HG02798 (cell line): Measurements from ENCODE around the gene ARHGEF40.

Source experiments
- ATAC-seq: cut with Tn5 transposase; IDR thresholded peaks from one replicate; pipeline ENCODE4 v1.9.1; 2021; ENCODE audit warnings: mild to moderate bottlenecking; ENCODE audit not compliant: unreplicated experiment, poor library complexity

ARHGEF40 gene

DNA sequence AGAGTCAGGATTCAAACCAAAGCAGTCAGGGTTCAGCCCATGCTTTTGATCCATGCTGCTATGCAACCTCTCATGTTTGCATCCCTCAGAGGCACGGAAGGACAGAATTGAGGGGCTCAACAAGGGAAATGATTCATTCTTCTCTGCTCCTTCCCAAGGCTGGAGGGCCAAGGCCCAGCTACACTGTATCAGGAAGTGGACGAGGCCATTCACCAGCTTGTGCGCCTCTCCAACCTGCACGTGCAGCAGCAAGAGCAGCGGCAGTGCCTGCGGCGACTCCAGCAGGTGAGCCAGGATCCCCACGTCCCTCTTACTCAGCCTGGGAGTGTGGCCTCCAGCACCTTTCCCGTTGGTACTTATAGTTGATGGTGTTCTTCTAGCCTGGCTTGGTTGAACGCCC lies 8.6 kb downstream of the ARHGEF40 start:
- ATAC-seq: no peak

DNA sequence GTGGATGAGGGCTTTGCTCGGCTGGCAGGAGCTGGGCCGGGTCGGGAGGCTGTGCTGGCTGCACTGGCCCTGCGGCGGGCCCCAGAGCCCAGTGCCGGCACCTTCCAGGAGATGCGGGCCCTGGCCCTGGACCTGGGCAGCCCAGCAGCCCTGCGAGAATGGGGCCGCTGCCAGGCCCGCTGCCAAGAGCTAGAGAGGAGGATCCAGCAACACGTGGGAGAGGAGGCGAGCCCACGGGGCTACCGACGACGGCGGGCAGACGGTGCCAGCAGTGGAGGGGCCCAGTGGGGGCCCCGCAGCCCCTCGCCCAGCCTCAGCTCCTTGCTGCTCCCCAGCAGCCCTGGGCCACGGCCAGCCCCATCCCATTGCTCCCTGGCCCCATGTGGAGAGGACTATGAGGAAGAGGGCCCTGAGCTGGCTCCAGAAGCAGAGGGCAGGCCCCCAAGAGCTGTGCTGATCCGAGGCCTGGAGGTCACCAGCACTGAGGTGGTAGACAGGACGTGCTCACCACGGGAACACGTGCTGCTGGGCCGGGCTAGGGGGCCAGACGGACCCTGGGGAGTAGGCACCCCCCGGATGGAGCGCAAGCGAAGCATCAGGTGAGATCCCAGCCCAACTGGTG lies 11.5 kb downstream of the ARHGEF40 start:
- ATAC-seq: no peak

DNA sequence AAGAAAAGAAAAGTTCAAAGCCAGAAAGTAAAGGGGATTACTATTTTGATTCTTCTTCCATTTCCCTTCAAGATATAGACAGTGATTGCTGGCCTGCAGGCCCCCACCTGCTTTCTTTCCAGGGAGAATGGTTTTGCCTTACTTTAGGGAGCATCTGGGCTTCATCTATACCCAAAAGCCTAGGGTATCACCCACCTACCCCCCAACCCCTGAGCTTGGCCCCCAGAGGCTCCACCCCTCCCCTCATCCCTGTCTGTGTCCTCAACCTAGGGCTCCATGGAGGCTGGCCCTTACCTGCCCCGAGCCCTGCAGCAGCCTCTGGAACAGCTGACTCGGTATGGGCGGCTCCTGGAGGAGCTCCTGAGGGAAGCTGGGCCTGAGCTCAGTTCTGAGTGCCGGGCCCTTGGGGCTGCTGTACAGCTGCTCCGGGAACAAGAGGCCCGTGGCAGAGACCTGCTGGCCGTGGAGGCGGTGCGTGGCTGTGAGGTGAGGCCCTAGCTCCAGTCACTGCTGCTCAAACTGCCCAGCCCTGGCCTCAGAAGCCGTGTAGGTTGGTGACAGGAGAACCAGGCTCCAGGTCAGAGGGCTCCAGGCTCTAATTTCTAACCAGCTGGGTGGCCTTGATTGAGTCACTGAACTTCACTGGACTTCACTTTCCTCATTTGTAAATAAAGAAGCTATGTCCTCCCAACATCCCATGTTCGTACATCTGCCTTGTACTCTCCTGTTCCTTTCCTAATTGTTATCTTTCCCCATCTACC lies 13.6 kb downstream of the ARHGEF40 start:
- ATAC-seq: no peak

DNA sequence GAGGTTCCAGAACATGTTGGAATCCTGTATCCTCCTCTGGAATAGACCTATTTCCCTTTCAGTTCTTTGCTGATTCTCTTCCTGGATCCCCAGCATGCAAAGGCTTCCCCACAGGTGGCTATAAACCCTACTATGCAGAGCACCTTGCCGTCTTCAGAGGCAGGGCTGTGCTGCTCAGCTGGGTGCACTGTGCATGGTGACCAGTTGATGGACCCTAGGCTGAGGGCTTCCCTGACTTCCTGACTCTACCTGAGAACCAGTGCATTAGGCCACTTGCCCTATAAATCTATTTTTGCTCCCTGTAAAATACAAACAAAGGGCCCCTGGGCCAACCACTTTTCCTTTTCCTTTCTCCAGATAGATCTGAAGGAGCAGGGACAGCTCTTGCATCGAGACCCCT lies 14.3 kb downstream of the ARHGEF40 start:
- ATAC-seq: no peak

DNA sequence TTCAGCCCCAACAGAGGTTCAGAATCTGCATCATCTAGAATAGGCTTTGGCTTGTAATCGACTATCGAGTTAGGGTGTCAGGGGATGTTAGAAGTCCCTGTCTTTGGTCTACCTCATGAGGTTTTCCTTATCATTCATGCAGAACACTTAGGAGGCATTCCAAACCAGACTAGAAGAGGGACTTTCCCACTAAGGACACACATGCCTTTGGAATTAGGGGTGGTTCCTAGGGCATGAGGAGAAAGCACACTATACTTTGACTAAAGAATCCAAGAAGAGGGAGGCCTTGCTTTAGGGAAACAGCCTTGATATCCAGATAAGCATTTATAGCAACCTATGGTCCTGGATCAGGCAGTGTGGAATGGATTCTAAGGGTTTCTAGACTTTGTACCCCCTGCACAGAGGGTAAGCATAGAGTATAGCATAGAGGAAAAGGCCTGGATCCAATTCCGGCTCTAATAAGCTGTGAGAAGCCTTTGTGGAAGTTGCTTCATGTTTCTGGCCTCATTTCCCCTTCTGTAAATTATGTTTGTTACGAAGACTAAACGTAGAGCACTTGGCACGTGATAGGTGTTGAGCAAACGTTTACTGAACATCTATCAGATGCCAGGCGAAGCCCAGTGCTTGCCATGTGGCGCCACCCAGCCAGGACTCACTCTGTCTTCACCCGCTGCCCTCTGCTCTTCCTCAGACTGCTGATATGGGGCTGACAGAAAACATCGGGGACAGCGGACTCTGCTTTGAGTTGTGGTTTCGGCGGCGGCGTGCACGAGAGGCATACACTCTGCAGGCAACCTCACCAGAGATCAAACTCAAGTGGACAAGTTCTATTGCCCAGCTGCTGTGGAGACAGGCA lies 15.1 kb downstream of the ARHGEF40 start:
- no peak for ATAC-seq

DNA sequence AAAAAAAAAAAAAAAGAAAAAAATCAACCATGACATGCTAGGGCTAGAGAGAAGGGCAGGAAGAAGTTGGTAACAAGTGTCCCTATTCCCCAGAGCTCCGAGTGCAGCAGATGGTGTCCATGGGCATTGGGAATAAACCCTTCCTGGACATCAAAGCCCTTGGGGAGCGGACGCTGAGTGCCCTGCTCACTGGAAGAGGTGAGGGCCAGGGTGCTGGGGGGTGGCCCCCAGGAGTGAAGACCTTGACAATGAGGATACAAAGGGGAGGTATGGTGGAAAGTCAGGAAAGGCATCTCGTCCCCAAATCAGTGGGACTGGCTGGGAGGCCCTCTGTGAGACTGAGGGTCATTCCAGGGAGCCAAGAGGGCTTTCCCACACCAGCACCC lies 16.8 kb downstream of the ARHGEF40 start:
- no peak for ATAC-seq

DNA sequence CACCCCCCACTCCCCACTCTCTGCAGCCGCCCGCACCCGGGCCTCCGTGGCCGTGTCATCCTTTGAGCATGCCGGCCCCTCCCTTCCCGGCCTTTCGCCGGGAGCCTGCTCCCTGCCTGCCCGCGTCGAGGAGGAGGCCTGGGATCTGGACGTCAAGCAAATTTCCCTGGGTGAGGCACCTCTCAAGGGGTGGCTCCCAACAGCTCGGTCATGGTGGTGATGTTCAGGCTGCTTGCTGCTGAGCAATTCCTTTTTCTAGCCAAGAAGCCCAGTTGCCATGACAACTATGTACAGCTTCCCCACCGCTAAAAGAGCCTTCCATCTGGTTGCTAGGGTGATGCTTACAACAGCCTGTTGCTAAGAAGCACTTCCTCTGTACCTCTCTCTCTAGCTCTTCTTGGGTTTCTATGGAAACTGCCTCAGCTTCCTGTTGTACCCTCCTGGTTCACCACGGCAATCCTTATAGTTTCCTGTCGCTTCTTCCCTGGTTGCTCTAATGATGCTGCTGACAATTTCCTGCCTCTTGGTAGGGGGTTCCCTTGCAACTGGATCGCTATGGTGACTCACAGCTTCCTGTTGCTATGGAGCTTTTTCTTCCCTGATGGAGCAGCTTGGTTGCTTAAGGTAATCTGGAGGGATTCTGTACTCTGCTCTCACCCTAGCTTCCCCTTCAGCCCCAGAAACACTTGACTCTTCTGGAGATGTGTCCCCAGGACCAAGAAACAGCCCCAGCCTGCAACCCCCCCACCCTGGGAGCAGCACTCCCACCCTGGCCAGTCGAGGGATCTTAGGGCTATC lies 17.4 kb downstream of the ARHGEF40 start:
- ATAC-seq: peak; percentile 41

DNA sequence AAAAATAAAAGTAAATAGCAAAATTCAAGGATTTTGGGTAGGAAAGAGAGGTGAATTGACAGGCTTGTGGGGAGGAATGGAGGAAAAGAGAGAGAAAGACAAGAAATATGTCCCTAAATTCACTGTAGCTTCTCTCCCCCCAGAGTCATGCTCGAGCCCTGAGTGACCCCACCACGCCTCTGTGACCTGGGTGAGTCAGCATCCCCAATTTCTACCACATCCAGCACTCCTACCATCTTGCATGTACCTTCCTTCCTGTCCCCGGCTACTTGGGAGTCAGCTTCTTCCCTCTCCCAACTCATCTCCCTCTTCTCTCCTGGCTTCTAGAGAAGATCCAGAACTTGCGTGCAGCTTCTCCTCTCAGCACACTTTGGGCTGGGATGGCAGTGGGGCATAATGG lies 18.6 kb downstream of the ARHGEF40 start:
- ATAC-seq: no peak

DNA sequence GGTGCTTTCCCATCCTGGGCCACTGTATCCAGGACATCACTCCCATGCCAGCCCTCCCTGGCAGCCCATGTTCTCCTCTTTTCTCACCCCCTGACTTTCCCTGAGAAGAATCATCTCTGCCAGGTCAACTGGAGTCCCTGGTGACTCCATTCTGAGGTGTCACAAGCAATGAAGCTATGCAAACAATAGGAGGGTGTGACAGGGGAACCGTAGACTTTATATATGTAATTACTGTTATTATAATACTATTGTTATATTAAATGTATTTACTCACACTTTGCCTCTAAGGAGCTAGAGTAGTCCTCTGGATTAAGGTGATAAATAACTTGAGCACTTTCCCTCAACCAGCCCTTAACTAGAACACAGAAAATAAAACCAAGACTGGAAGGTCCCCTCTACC lies 19.2 kb downstream of the ARHGEF40 start:
- no peak for ATAC-seq

DNA sequence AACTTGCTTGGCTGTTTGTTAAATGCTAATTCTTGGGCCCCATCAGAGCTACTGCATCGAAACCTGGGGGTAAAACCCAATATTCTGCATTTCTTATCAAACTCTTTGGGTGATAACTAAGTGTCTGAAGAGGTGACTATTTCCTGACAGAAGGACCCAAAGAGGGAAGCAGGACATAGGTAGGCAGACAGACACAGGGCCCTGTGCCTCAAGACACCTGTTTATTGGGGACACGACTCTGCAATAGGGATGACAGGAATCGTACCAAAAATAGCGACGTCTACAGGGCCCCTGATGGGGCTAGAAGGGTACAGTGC lies 19.7 kb downstream of the ARHGEF40 start:
- no peak for ATAC-seq

DNA sequence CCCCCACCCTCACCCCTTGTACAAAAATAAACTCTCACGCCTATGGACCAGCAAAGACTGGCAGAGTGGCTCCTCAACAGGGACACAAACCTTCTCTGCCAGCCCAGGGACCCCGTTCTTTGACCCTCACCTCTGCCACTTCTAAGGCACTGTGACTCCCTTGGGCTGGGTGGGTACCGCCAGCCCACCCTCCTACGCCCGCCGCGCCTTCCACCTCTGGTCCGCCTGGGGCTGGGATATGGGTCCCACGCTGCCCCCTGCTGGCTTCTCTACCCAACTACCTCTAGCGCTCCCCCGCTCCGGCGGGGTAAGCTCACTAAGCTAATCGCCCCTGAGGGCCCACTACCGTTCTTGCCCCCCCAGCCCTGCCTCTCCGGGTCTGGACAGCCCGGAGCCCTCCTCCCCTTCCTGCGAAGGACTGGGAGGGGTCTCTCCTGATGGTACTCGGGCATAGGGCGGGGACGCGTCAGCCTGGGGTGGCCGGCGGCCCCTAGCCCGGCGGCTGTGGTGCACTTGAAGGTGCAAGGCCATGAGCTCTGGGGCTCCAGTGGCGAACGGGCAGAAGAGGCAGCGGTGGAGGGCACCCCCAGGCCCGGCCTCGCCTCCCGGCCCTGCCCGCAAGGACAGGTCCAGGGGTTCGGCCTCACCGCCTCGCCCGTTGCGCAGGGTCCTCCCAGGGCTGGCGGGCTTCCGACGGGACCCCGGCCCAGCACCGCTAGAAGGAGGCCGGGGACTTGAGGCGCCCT lies 20.3 kb downstream of the ARHGEF40 start:
- no peak for ATAC-seq

DNA sequence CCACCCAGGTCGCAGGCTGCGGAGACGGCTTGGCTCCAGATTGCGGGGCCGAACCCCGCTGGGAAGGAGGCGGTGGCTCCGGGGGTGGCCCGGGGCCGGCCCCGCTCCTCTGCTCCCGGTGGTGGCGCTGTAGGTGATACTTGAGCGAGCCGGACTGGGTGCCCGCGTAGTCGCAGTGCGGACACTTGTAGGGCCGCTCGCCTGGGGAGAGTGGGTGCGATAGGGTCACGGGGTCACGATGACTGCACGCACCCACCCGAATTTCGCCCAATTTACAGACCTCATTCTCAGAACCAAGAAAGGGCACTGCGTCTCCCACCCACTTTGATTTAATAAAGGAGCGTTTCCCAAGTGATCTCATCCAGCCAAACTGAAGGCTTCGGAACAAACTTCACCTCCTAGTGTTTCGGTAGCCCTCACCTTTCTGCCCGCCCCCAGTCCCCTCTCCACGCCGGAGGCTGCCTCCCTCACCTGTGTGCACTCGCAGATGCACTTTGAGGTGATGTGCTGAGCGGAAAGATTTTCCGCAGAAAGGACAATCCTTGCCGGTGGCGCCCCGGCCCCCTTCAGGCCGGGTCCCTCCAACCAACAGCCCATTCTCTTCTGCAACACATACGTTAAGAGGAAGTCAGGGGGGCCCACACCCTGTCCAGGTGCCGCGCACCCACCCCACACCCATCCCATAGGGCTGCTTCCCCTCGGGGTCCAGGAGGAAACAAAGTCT lies 21.0 kb downstream of the ARHGEF40 start:
- no peak for ATAC-seq

DNA sequence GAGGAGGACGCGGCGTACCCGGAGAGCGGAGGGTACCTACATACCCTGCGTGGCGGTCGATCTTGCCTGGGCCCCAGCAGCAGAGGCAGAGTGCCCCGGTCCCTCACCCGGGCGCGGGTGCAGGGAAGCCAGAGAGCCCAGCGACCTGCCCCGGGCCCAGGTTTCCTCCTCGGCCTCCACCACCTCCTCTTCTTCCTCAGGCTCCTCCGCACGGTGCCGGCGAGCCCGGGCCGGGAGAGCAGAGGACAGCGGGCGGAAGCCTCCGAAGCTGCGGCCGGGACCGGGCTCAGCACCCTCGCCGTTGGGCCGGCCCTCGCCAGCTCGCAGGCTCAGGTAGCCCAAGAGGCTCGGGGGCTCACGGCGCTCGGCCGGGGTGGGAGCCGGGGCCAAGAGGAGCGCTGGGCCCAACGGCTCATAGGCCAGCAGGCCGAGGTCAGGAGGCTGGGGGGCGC lies 21.7 kb downstream of the ARHGEF40 start:
- ATAC-seq: no peak

DNA sequence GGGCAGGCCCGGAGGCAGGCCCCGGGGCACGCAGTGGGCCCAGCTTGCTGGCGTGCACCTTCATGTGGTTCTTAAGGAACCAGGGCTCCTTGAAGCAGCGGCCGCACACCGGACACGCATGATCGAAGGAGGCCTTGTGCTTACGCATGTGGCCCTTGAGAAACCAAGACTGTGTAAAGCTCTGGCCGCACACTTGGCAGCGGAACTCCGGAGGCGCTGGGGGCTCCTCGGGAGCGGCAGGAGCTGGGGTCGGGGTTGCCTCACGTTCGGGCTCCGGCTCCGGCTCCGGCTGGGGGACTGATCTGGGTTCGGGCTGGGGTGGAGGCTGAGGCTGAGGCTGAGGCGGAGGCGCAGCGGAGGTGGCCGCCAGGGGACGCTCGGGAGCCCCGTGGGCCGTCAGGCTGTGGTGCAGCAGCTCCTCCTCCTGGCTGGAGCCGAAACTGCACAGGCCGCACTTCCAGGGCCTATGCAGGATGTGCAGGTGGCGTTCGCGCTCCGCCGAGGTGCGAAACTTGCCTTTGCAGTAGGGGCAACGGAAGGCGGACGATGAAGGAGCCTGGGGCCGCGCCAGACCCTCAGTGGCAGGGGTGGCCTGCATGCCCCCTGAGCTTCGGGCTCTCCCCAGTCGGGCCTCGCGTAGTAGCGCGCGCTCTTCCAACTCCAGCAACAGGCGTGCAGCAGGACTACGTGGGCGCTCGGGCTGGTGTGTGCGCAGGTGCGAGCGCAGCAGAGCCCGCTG lies 22.3 kb downstream of the ARHGEF40 start:
- ATAC-seq: peak; percentile 83

DNA sequence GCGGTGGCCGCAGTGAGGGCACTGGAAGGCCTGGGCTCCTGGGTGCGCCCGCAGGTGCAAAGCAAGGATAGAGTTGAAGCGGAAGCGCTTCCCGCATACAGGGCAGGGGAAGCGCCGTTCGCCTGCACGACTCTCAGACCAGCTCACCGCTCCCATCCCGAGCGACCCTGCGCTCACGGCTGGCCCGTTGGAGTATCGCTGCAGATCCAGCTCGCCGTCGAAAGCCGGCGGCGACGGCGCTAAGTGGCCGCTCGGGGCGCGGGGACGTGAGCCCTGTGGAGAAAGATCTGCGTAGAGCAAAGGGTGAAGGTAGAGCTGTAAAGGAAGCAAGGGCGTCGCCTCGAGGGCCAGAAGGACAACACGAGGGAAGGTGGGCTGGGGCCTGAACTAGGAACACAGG lies 22.9 kb downstream of the ARHGEF40 start:
- no peak for ATAC-seq

DNA sequence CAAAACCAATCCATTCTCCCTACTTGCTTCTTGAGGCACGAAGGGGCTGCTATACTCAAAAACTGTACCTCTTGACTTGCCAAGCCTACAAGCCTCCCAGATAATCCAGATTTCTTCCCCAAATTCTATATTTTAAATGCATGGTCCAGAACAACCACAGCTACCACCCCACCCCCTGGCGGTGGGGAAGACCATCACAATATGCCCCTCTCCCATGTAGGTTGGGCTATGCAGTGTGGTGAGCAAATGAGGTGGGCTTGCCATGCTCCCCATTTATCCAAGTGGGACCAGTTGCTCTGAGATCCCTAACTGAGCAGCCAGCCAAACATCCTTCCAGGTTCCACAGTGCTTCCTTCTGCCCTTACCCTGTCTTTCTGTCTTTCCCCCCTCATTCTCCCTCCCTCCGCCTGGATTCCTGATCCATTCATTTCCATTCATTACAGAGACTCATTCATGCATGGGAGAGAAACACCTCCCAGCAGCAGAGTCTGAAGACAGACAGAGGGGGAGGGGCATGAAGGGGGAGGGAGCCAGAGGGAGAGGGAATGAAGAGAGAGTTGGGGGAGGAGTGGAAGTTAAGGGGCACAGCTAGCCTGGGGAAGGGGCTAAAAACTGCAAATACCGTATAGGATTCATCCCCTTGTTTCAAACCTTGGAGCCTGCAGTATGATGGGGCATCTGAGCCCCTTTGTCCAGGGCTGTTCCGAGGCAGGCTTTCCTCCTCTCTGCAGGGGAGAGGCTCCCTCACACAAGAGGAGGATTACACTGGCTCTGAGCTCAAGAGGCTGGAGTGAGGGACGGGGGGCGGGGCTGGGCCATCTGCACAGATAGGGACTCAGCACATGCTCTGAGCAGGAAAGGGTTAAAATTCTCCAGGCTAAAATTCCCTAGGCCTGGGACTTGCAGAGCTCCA lies 23.9 kb downstream of the ARHGEF40 start:
- ATAC-seq: no peak

DNA sequence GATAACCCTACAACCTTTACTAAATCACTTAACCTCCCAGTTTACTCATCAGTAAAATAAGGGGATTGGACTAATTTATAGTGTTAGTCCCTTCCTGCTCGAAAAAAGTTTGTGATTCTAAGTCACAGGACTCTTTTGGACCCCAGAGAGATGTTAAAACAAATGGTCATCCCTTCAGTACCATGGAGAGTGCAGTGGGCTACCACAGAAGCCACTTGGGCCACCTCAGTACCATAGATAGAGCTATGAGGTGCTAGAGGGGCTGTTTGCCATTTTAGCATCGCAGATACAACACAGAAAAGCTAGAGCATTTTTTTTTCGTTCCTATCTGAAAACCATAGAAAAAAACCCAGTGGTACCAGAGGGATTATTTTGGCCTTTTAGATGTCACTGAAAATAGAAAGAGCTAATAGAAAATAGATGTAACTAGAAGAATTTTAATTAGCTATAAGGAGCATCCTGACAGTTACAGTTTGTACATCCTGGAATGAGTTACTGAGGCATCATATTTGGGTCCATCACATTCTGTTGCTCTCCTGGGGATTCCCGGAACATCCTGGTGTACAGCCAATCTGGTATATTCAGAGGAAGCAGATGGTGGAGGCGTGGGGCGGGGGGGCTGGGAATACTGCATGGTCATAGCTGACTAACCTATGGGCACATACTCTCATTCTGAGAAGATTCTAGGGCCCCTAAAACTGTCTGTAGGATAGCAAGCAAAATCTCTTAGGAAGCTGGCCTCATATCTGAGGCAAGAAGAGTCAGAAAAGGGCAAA lies 25.5 kb downstream of the ARHGEF40 start:
- no peak for ATAC-seq
